IMR-90 (cell line): ENCODE results near the gene RRP1.

Source experiments
- CHD1 ChIP-seq: IDR thresholded peaks from 2 replicates; pipeline ENCODE4 v1.6.1; 2012; ENCODE audit warnings: low read depth, low read length, improper control_type of control experiment
- FOS ChIP-seq: fragments of 150-350 bp; IDR thresholded peaks from 2 replicates; pipeline ENCODE4 v1.6.1; 2016; ENCODE audit warnings: low read depth, low read length
- MAFK ChIP-seq: IDR thresholded peaks from 2 replicates; pipeline ENCODE4 v1.6.1; 2012; ENCODE audit warnings: low read depth, low read length, improper control_type of control experiment
- MAZ ChIP-seq: IDR thresholded peaks from 2 replicates; pipeline ENCODE4 v1.6.1; 2012; ENCODE audit warnings: low read depth, mild to moderate bottlenecking, low read length, improper control_type of control experiment, moderate library complexity, borderline replicate concordance
- MXI1 ChIP-seq: IDR thresholded peaks from 2 replicates; pipeline ENCODE4 v1.6.1; 2012; ENCODE audit warnings: low read depth, mild to moderate bottlenecking, low read length, moderate library complexity, borderline replicate concordance
- POLR2A ChIP-seq: IDR thresholded peaks from 2 replicates; pipeline ENCODE4 v1.6.1; 2012; ENCODE audit warnings: mild to moderate bottlenecking, low read depth, low read length
- TF ChIP-seq, protein P1 (sequence below): conservative IDR thresholded peaks from 2 replicates; pipeline ENCODE4 v1.5.1; 2012; ENCODE audit warnings: mild to moderate bottlenecking, low read depth, low read length, improper control_type of control experiment
- TF ChIP-seq, protein P2 (sequence below): fragments of 150-350 bp; IDR thresholded peaks from 2 replicates; pipeline ENCODE4 v1.6.1; 2017; ENCODE audit warnings: mild to moderate bottlenecking, antibody characterized with exemption, low read length, low read depth

DNA sequence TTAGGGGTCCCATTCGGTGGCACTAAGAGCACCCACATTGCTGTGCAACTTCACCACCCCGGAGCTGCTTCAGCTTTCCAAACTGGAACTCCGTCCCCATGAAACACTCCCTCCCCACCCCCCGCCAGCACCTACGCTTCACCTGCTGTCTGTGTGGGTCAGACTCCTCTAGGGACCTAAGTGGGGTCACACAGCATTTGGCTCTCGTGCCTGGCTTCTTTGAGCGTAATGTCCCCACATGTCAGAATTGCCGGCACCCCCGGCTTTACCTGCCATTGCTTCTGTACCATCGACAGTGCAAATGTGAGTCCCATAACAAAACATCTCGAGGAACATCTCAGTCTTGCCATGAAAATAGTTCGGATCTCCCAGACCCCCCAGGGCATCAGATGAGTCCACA, 39.8 kb downstream of the RRP1 start:
- TF ChIP-seq, protein P1, sequence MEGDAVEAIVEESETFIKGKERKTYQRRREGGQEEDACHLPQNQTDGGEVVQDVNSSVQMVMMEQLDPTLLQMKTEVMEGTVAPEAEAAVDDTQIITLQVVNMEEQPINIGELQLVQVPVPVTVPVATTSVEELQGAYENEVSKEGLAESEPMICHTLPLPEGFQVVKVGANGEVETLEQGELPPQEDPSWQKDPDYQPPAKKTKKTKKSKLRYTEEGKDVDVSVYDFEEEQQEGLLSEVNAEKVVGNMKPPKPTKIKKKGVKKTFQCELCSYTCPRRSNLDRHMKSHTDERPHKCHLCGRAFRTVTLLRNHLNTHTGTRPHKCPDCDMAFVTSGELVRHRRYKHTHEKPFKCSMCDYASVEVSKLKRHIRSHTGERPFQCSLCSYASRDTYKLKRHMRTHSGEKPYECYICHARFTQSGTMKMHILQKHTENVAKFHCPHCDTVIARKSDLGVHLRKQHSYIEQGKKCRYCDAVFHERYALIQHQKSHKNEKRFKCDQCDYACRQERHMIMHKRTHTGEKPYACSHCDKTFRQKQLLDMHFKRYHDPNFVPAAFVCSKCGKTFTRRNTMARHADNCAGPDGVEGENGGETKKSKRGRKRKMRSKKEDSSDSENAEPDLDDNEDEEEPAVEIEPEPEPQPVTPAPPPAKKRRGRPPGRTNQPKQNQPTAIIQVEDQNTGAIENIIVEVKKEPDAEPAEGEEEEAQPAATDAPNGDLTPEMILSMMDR, result no peak
- TF ChIP-seq CHD1 (no peak), MXI1 (no peak), FOS (no peak), POLR2A (no peak), MAFK (no peak), MAZ (no peak)
- TF ChIP-seq, protein P2, sequence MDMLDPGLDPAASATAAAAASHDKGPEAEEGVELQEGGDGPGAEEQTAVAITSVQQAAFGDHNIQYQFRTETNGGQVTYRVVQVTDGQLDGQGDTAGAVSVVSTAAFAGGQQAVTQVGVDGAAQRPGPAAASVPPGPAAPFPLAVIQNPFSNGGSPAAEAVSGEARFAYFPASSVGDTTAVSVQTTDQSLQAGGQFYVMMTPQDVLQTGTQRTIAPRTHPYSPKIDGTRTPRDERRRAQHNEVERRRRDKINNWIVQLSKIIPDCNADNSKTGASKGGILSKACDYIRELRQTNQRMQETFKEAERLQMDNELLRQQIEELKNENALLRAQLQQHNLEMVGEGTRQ, result no peak
